ENCODE measurements around the gene HCN3.
A peak's percentile ranks its signal among the peaks of the same experiment; 100 is the strongest.
"Not testable (repeated sequence)": the region's sequence is repeated elsewhere in the genome, so short reads cannot be mapped to it uniquely, and the experiment has no call there.

Gene HCN3

DNA sequence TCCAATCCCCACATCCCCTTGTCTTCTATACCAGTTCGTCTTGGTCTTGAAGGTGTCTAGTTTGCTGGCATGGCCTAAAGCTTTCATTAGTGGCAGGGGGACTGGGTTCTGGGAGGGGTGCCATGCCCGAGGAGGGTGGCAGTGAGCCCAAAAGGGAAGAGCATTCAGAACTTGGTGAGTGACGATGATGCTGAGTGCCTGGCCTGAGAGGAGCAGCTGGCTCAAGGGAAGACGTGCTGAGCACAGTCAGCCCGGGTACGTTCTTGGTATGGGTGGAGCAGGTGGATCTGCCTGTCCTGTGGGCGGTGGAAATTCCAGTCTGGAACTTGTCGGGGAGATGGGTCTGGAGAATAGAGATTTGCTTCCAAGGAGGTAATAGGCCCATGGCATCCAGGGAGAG lies 36.0 kb downstream of the HCN3 start:
- no peak for DNase-seq (ENCODE audit: low read depth)

DNA sequence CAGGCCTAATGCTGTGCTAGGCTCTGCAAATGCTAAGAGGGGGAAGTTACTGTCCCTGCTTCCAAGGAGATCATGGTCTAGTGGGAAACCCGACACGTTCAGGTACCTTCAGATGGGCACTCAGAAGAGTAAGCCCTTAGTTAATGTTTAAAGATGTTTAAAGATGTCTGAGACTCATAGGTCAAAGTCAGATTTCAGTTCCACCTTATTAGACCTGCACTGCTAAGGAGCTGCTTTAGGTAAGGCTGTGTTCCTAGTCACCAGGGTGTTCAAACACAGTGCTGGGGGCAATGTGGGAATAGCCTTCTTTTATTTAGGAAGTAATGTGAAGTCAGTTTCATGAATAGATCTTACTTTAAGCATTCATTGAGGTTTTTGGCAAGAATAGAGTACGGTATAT lies 39.7 kb downstream of the HCN3 start:
- DNase-seq (ENCODE audit: low read depth), result no peak

DNA sequence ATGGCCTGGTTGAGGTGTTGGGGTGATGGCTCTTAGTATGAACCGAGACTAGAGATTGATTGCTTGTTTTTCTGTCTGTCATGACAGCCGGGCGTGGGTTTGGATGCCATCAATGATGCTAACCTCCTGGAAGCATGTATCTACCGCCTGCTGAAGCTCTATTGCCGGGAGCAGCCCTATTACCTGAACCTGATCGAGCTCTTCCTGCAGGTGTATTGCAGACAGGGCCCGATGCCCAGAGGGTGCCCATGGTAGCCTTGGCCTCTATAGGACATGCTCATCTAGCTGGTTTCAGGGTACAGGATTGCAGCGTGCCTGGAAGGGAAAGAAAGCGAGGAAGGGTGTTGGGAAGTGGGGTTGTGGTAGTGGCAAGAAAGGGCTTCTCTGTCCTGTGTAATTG lies 40.8 kb downstream of the HCN3 start:
- DNase-seq (ENCODE audit: low read depth), result no peak

DNA sequence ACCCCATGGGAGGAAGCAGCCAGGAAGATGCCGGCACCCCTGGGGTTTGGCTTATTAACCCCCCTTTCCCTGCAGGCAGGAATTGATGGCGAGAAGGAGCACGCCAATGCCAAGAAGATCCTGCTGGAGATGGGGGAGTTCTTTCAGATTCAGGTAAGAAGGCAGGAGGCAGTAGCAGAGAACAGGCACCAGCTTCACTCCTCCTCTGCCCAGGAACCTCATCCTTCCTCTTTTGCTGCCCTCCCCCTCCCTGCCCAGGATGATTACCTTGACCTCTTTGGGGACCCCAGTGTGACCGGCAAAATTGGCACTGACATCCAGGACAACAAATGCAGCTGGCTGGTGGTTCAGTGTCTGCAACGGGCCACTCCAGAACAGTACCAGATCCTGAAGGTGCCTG lies 42.3 kb downstream of the HCN3 start:
- no peak for DNase-seq (ENCODE audit: low read depth)

DNA sequence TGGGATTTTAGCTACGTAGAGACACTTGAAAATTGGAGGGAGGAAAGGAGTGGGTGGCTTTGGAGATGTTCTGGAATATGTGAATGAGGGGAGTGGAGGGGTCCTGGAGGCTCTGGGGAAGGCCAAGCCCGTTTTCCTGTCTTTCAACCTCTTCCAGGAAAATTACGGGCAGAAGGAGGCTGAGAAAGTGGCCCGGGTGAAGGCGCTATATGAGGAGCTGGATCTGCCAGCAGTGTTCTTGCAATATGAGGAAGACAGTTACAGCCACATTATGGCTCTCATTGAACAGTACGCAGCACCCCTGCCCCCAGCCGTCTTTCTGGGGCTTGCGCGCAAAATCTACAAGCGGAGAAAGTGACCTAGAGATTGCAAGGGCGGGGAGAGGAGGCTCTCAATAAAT lies 43.0 kb downstream of the HCN3 start:
- no peak for DNase-seq (ENCODE audit: low read depth)

DNA sequence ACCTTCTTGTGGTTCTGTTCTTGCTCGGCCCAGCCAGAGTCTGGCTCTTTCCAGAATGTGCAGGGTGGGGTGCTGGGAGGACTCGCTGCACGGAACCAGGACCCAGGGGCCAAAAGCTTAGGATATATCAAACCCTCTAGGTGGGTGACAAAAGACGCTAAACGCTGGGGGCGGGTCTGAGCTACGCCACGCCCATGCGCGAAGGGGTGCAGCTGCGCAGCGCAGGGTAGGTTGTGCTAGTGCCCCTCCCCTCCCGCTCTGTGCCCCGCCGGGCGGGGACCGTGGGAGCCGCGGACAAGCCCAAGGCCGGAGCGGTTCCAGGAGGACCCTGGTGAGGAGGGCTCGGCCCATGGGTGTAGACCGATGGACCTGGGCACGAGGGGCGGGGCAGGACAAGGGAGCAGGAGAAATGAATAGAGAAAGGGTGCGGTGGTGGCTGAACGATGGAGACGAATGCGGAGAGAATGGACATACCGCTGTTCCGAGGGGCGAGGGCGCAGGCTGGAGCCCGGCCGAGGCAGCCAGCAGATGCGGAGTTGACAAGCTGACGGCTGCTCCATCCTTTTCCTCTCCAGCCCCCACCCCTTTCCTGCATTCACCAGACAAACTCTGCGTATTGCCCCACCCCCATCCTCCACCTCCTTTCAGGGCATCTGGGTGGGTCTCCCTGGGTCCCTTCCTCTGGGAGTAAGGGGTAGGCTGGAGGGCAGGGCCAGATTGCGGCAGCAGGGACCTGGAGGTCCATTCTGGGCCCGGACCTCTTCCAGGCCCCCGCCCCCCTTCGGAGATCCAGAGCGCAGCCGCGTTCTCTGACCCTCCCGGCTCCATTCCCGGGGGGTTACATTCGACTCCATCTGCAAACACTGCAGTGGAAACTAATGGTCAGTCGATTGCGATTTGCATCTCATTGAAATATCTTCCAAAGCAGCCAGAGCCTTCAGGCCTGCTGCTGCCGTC lies 43.7 kb downstream of the HCN3 start, which contains the start of gene RUSC1:
RUSC1 (plus strand) TSS at position 234 of the 957 bp plus-strand sequence. CDS start 880 bp downstream, outside the sequence.
- peak; percentile 62 for DNase-seq (ENCODE audit: low read depth)

DNA sequence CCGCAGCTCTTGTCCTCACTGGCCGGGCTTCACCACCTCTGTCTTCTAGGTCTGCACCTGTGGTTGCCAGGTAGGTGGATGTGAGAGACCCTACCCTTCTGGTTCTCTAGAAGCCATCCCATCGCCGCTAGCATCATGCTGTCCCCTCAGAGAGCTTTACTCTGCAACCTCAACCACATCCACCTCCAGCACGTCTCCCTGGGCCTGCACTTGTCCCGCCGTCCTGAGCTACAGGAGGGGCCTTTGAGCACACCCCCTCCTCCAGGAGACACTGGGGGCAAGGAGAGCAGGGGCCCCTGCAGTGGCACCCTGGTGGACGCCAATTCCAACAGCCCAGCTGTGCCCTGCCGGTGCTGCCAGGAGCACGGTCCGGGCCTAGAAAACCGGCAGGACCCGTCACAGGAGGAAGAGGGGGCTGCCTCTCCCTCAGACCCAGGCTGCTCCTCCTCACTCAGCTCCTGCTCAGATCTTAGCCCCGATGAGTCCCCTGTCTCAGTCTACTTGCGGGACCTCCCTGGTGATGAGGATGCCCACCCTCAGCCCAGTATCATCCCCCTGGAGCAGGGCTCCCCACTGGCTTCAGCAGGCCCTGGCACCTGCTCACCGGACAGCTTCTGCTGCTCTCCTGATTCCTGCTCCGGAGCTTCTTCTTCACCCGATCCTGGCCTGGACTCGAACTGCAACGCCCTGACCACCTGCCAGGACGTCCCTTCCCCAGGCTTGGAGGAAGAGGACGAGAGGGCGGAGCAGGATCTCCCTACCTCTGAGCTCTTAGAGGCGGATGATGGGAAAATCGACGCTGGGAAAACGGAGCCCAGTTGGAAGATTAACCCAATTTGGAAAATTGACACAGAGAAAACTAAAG lies 44.6 kb downstream of the HCN3 start:
- DNase-seq (ENCODE audit: low read depth), result peak; percentile 15

DNA sequence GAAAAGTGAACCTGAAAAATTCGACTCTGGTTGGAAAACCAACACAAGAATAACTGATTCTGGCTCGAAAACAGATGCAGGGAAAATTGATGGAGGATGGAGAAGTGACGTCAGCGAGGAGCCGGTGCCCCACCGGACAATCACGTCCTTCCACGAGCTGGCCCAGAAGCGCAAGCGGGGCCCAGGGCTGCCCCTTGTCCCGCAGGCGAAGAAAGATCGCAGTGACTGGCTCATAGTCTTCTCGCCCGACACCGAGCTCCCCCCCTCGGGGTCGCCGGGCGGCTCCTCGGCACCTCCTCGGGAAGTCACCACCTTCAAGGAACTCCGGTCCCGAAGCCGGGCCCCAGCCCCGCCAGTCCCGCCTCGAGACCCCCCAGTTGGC lies 45.3 kb downstream of the HCN3 start:
- DNase-seq (ENCODE audit: low read depth), result peak; percentile 37

DNA sequence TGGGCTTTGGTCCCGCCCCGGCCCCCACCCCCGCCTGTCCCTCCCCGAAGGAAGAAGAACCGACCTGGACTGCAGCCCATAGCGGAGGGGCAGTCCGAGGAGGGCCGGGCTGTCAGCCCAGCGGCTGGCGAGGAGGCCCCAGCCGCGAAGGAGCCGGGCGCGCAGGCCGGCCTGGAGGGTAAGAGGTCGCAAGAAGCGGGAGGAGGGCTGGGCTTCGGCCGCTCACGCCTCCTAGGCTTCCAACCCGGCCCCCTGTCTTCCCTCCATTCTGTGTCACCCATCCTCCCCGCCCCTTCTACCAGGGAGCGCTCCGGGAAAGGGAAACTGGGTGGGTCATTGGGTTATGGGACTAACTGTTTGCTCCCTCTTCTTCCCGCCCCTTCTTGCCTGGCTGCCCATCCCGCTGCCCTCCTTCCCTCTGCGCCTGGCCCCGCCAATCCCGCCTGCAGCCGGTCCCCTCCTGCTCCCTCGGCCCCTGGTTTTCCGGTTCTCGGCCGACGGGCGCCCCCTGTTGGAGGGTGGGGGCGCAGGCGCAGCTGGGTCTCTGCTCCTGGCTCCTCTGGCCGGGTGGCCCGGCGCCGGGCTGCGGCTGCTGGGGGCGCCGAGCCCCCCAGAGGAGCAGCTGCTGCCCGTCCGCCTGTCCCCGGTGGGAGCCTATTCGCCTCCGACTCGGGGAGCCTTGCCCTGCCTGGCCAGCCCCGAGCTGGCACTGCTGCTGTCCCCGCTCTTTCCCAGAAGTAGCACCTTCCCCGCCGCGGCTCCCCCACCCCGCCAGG lies 45.9 kb downstream of the HCN3 start:
- DNase-seq (ENCODE audit: low read depth), result peak; percentile 88

DNA sequence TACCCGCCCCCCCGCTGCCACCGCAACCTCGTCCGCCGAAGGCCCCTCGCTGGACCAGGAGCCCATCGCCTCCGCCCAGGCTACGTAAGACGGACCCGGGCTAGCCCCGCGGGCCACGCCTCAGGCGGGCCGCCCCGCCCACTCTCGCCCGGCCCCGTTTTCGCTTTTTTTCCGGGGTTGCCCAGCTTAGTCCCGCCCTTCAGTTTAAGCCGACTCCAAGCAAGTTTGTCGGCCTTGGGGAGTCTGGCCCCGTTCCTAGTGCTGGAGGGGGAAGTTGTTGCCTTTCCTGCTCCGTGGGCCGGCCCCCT lies 46.4 kb downstream of the HCN3 start:
- peak; percentile 94 for DNase-seq (ENCODE audit: low read depth)

DNA sequence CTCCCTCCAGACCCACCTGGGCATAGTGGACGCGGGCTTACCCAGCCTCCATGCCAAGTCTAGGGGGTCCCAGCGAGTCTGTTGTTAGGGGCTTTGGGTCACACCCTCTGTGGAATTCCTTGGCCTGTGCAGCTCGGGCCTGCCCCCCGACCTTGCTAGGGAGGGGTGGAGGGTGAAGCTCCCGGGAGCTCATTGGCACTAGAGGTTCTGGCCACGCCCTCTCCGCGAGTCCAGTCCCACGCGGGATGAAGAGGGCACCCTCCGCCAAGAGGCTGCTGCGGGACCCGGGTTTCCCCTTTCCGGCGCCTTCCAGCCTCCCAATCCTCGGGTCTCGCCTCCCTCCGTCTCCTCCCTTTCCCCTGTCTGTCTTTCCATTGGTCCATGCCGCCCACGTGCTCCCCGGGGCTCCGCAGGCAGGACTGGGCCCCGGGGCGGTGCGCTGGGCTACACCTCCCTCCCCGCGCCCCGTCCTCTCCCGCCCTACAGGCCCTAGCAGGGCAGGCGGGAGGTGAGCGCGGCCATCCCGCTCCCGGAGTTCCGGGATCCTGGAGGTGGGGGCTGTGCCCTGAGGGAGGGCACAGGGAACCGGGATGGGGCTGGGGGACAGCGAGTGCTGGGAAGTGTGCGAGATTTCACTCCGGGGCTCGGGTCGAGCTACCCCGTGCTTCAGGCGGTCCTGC lies 46.9 kb downstream of the HCN3 start:
- DNase-seq (ENCODE audit: low read depth), result peak; percentile 97

DNA sequence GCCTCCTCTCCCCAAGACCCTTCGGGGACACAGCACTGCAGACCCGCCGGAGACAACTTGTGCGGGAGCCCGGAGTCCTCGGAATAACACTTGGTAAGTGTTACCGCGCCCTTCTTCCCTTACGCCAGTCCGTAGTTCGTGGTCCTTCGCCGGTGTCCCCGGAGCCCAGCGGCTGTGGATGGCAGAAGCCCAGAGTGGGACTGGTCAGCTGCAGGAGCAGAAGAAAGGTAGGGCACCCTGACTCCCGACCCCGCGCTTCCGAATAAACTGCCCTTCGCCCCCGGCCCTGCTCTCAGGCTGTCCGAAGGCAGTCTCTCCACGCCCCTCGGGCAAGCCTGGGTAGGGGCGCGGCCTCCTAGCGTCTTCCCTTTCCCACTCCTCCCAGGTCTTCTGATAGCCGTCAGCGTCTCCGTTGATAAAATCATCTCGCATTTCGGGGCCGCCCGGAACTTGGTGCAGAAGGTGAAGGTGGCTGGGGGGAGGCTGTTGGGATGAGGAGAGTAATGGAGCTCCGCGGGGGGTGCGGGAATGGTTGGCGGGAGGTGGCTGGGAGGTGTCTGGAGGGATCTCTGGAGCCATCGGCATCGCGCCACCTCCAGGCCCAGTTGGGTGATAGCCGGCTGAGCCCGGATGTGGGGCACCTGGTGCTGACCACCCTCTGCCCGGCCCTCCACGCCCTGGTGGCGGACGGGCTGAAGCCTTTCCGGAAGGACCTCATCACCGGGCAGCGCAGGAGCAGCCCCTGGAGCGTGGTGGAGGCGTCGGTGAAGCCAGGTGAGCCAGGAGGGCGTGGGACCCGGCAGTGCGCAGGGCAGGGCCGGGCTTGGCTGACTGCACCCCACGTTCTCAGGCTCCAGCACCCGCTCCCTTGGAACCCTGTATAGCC lies 47.7 kb downstream of the HCN3 start:
- peak; percentile 44 for DNase-seq (ENCODE audit: low read depth)

DNA sequence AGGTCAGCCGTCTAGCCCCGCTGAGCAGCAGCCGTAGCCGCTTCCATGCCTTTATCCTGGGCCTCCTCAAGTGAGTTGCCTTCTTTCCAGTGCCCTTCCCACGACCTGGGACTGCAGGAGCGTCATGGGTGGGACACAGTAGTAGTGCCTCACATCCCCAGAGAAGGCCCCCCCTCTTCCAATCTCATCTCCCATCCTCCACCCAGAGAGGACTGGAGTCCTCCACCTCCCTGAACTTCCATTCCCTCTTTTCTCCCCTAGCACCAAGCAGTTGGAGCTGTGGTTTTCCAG lies 48.3 kb downstream of the HCN3 start:
- no peak for DNase-seq (ENCODE audit: low read depth)

DNA sequence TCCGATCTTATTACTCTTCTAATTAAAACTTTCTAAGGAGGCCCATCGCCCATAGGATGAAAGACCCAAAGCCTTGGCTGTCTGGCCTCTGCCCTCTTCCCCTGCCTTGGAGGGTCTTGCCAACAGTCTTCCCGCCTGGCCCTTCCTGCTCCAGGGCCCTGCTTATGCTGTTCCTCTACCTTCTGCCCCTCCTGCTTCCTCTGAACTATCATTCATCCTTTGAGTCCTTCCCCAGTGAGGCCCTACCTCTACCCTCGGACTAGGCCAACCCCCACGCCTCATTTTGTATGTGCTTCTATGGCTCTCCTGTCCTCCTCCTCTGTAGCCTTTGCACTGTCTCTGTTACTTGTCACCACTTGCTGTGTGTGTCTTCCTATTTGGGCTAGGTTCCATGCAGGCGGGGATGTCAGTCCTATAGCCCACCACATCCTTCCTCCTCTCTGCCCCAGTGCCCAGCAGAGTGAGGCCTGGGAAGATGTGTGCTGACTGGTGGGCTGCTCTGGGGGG lies 48.8 kb downstream of the HCN3 start:
- DNase-seq (ENCODE audit: low read depth), result no peak

DNA sequence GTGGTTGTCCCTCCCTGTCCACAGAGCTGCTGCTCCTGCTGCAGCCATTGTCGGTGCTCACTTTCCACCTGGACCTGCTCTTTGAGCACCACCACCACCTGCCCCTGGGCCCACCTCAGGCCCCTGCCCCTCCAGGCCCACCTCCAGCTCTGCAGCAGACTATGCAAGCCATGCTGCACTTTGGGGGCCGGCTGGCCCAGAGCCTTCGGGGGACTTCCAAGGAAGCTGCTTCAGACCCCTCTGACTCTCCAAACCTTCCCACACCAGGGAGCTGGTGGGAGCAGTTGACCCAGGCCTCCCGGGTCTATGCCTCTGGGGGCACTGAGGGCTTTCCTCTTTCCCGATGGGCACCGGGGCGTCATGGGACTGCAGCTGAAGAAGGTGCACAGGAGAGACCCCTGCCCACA lies 49.4 kb downstream of the HCN3 start:
- DNase-seq (ENCODE audit: low read depth), result no peak

DNA sequence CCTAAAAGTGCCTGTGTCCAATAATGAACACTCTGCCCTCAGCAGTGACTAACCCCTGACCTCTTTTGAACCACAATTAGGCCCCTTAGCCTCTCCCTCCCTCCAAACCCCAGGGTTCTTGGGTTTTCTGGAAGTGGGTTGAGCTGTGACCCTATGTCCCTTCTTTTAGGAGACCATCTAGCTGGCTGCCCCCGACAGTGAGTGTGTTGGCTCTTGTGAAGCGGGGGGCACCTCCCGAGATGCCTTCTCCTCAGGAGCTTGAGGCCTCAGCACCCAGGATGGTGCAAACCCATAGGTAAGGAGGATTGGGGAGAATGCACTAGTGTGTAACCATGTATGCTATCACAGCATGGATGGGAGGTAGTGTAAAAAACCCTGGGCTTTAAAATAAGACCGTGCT lies 50.7 kb downstream of the HCN3 start:
- no peak for DNase-seq (ENCODE audit: low read depth)

DNA sequence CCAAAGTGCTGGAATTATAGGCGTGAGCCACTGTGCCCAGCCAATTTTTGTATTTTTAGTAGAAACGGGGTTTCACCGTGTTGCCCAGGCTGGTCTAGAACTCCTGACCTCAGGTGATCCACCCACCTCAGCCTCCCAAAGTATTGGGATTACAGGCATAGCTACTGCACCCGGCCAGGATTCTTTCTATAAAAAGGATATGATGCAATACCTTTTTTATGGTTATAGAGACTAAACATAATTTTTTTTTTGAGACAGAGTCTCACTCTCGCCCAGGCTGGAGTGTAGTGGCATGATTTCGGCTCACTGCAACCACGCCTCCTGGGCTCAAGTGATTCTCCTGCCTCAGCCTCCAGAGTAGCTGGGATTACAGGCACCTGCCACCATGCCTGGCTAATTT lies 51.6 kb downstream of the HCN3 start:
- DNase-seq (ENCODE audit: low read depth), result not testable (repeated sequence)

DNA sequence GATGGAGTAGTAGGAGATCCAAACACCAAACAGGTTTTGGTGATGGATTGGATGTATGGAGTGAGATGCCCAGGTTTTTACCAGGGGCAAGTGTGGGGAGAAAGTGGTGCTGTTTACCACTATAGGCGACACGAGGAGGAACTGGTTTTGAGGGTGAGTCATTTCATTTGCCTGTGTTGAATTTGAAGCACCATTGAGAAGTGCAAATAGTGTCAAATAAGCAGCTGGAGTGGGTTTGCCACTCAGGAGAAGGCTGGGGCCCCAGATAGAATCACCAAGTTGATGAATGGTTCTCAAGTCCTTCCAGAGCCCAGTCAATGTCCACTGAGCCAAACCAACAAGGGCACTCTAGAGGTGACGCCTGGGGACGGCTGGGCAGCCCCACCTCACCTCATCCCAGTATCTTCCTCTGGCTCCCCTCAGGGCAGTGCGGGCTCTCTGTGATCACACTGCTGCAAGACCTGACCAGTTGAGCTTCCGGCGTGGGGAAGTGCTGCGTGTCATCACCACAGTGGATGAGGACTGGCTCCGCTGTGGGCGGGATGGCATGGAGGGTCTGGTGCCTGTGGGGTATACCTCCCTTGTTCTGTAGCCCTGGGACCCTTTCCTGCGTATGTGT lies 52.8 kb downstream of the HCN3 start:
- DNase-seq (ENCODE audit: low read depth), result peak; percentile 13

DNA sequence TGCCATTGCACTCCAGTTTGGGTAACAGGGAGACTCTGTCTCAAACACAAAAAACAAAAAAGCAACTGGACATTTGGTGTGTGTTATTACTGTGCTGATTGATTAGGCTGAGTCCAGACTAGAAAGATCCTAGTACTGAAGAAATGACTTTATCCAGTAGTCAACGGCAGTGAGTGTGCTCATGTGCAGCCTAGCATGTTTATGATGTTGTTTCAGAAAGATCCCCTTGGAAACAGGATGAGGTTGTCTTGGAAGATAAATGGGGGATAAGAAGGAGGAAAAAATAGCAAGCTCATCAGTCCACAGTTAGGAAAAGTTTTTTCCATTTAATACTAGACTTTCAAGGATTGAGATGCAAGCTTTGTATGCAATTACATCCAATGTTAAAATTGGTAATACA lies 57.7 kb downstream of the HCN3 start:
- no peak for DNase-seq (ENCODE audit: low read depth)
